ENCODE results near the gene MEP1B.

DNA sequence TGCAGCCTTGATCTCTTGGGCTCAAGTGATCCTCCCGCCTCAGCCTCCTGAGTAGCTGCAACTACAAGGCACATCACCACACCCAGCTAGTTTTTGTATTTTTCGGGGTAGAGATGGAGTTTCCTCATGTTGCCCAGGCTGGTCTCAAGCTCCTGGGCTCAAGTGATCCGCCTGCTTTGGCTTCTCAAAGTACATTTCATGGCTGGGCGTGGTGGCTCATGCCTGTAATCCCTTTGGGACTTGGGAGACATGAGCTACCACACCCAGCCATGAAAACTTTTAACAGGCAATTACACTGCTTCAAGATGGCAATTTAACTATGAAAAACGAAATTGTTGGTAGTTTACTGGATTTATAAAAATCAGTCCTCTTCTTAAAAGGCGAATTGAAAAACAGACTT is 69.7 kb downstream of the MEP1B start:
- TF ChIP-seq, protein P1, sequence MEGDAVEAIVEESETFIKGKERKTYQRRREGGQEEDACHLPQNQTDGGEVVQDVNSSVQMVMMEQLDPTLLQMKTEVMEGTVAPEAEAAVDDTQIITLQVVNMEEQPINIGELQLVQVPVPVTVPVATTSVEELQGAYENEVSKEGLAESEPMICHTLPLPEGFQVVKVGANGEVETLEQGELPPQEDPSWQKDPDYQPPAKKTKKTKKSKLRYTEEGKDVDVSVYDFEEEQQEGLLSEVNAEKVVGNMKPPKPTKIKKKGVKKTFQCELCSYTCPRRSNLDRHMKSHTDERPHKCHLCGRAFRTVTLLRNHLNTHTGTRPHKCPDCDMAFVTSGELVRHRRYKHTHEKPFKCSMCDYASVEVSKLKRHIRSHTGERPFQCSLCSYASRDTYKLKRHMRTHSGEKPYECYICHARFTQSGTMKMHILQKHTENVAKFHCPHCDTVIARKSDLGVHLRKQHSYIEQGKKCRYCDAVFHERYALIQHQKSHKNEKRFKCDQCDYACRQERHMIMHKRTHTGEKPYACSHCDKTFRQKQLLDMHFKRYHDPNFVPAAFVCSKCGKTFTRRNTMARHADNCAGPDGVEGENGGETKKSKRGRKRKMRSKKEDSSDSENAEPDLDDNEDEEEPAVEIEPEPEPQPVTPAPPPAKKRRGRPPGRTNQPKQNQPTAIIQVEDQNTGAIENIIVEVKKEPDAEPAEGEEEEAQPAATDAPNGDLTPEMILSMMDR (IDR thresholded peaks at IDR 0.05): no peak
- TF ChIP-seq POLR2A (IDR thresholded peaks at IDR 0.05): no peak
